Inferior parietal cortex (tissue), 1 donor: ENCODE data around the gene RGS16.

Source experiments
- DNase-seq: peaks from one replicate; pipeline ENCODE4 v3.0.0-alpha.2; 2016; ENCODE audit errors: extremely low spot score

Gene RGS16

GRCh38 chr1:182629499-182630096 is 25.4 kb upstream of the RGS16 start:
- DNase-seq, result no peak

- no peak for DNase-seq
Measured at GRCh38 chr1:182629080-182629479, 24.9 kb upstream of the RGS16 start.

GRCh38 chr1:182628657-182629056 is 24.5 kb upstream of the RGS16 start:
- no peak for DNase-seq

GRCh38 chr1:182627622-182628021 is 23.4 kb upstream of the RGS16 start:
- DNase-seq, result no peak

GRCh38 chr1:182626527-182626926 is 22.3 kb upstream of the RGS16 start:
- no peak for DNase-seq

- no peak for DNase-seq
Measured at GRCh38 chr1:182625719-182626504, 21.7 kb upstream of the RGS16 start.

DNA sequence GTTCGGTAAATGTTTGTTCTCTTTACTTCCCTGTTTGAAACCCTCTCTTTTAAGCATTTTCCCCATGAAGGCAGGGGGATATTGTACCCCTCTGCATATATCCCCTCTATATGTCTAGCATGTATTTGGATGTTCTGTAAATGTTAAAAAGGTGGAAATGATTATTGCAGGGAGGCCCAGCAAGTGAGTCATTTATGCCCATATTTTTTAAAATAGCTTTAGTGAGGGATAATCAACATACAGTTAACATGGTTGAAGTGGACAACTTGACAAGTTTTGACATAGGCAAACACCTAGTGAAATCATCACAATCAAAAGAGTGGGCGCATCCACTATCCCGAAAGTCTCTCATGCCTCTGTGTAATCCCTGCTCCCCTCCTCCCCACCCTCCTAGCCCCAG is 20.8 kb upstream of the RGS16 start:
- no peak for DNase-seq

GRCh38 chr1:182624577-182624976 is 20.4 kb upstream of the RGS16 start:
- DNase-seq, result no peak

- no peak for DNase-seq
Measured at GRCh38 chr1:182622901-182623528, 18.8 kb upstream of the RGS16 start.

- no peak for DNase-seq
Measured at GRCh38 chr1:182621906-182622305, 17.7 kb upstream of the RGS16 start.

- DNase-seq, result no peak
Measured at GRCh38 chr1:182620924-182621585, 16.9 kb upstream of the RGS16 start.

GRCh38 chr1:182617734-182618351 is 13.7 kb upstream of the RGS16 start:
- DNase-seq, result peak; percentile 53

DNA sequence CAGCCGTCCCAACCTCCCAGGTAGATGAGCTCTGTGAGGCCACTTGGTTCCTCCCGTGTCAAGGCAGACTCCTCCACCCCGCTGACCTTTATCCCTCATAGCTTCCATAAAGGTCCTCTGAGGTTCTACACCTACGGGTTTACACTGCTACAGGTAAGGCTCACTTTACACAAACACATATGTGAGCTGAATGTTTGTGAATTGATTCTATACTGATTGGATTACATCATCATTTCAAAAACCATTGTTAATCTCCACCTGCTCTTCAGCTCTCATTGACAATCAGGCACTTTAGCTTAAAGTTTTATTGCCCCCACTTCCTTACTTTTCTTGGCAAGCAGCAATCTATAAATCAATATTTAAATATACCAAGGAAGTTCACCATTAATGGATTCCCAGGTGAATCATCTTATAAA is 12.8 kb upstream of the RGS16 start:
- no peak for DNase-seq

GRCh38 chr1:182616130-182617013 is 12.2 kb upstream of the RGS16 start:
- DNase-seq, result no peak

DNA sequence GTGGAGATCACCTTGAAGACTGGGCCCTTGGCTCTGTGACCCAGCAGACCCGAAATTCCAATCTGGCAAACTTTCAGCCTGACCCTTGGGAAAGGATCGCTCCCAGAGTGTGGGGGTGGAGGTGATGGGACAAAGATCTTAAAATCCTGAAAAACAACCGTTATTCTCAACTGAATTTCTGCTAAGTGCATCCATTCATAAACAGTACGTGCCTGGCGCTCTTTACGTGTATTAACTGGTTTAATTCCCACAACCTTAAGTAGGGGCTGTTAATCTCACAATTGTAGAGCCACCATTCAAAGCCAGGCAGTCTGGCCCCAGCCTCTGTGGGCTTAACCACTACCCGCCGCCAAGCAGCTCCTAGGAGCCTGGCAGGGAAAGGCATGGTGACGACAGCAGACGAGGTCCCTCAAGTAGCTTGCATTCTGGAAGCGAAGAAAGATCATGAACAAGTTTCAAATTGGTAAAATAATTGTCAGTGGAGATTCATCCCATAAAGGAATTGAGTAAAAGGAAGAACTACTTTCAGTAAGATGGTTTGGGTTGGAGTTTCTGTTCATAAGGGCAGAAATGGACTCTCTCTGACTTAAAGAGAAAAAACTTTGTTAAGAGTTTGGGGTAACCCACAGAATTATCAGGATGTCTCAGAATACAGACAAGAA is 11.4 kb upstream of the RGS16 start:
- DNase-seq, result peak; percentile 41

- DNase-seq, result no peak
Measured at GRCh38 chr1:182614796-182615454, 10.7 kb upstream of the RGS16 start.

DNA sequence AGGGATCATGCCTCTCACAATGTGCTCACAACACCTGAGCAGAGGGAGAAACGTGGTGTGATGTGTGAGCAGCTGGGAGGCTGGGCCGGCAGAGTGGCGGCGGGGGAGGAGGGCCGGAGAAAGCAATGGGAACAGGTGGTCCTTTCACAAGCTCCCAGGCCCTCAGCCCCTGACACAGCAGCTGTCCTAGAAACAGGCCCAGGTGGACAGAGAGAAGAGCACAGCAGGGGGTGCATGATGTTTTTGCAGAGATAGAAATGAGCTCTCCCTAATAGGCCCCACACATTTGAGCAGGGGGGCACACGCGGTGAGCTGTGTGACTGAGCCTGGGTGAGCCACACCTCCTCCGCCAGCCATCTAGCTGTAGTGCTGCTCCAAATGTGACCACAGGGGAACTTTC is 7.6 kb upstream of the RGS16 start:
- DNase-seq, result no peak

DNA sequence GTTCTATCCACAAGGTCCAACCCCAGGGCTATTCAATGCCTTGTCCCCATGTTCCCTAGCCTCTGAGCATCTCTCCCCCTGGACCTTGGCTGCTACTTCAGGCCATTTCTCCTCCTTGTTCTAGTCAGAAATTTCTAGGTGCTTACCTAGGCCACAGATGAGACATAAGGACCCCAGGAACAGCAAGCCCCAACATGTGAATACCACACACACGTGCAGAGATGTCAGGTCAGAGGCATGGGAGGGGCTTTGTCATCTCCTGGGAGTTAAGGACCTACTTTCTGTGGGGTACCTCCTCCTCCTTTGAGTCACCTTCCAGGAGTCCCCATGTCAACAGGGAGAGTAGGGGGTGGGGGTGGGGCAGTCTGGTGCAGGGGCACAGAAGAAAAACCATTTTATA is 7.1 kb upstream of the RGS16 start:
- DNase-seq, result no peak

DNA sequence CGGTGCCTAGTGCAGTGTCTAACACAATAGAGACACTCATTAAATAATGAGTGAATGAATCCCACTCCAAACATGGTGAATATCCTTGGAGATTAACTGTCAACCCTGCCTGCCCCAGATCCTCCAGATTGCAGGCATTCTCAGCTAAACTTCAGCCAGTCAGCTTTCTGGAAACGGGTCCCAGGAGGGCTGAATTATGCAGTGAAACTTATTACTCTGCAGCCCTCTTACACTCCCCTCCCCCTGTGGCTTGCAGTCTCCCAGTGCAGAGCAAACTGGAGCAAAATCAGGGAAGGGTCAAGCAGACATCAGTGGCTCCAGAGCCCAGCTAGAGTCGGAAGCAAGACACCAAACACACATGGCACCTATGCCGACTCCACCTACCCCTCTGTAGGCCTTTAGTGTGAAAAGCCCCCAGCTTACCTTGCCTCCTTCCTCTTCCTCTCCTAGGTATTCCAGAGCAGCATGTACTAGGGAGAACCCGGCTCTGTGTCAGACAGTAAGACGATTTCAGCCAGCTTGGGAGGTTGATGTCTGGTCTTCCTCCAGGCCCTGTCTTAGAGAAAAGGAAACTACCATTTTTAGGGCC is 6.5 kb upstream of the RGS16 start:
- no peak for DNase-seq
